Measurements from ENCODE around the gene CD300LG. TPM values are rescaled to one million over a fixed set of nuclear protein-coding genes. Genes with fewer than 3 reads are reported as not detected.
A peak's percentile ranks its signal among the peaks of the same experiment; 100 is the strongest.

The CD300LG gene
- total RNA-seq, 1 experiment from 2014 or later = not detected

DNA sequence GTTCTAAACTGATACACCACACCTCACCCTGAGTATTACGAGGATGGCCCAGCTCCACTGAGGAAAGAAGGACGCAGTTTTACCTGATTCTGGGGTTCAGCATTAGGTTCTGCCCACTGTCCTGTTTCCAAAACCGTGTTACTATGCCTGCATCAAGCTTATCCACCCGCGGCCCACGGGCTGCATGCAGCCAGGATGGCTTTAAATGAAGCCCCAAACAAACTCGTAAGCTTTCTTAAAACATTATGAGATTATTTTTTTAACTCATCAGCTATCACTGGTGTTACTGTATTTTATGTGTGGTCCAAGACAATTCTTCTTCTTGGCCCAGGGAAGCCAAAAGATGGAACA, 4.0 kb upstream of the CD300LG start:
- Mint-ChIP-seq H3K9me3 (ENCODE audit: unreplicated experiment) (no peaks in the 10 kb centered on the region), H3K36me3 (ENCODE audit: insufficient read depth, unreplicated experiment) (no peaks in the 10 kb centered on the region), H3K27me3 (ENCODE audit: insufficient read depth, unreplicated experiment) (peaks cover 7% of the 10 kb centered on the region), H3K27ac (ENCODE audit: unreplicated experiment) (no peak overlapping the region), H3K4me1 (ENCODE audit: low read depth, unreplicated experiment) (peaks cover 20% of the 10 kb centered on the region), H3K4me3 (ENCODE audit: unreplicated experiment) (peak overlapping the region; percentile 63)
- Histone ChIP-seq H3K36me3 (ENCODE audit: control insufficient read depth, insufficient read depth, low read length) (no peaks in the 10 kb centered on the region), H3K4me1 (peaks cover 13% of the 10 kb centered on the region; the same call in 1 of the 2 replicates), H3K27me3 (replicated peaks; ENCODE audit: control insufficient read depth, insufficient read depth, low read length) (no peaks in the 10 kb centered on the region), H3K4me3 (ENCODE audit: low read depth, low read length) (no peak overlapping the region), H3K9me3 (no peaks in the 10 kb centered on the region)
- ChIA-PET CTCF (no interaction called here), POLR2A (interaction anchor here (3.0 kb wide), 1 partner anchor 65 kb away, joined by 16 read pairs; the partner anchor contains the start of gene DUSP3)
- no TSS peak for BruUV-seq (replicated peaks)
- TF ChIP-seq, protein P1, sequence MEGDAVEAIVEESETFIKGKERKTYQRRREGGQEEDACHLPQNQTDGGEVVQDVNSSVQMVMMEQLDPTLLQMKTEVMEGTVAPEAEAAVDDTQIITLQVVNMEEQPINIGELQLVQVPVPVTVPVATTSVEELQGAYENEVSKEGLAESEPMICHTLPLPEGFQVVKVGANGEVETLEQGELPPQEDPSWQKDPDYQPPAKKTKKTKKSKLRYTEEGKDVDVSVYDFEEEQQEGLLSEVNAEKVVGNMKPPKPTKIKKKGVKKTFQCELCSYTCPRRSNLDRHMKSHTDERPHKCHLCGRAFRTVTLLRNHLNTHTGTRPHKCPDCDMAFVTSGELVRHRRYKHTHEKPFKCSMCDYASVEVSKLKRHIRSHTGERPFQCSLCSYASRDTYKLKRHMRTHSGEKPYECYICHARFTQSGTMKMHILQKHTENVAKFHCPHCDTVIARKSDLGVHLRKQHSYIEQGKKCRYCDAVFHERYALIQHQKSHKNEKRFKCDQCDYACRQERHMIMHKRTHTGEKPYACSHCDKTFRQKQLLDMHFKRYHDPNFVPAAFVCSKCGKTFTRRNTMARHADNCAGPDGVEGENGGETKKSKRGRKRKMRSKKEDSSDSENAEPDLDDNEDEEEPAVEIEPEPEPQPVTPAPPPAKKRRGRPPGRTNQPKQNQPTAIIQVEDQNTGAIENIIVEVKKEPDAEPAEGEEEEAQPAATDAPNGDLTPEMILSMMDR (IDR thresholded peaks at IDR 0.05; ENCODE audit: insufficient read depth in 1 of 2, low read depth in 1 of 2, low read length in 1 of 2, severe bottlenecking in 1 of 2, unreplicated experiment in 1 of 2) = no peak
- intact Hi-C loops (cut with micrococcal nuclease; ENCODE audit: unreplicated experiment) = no loop called here
- DNase-seq = no peak

DNA sequence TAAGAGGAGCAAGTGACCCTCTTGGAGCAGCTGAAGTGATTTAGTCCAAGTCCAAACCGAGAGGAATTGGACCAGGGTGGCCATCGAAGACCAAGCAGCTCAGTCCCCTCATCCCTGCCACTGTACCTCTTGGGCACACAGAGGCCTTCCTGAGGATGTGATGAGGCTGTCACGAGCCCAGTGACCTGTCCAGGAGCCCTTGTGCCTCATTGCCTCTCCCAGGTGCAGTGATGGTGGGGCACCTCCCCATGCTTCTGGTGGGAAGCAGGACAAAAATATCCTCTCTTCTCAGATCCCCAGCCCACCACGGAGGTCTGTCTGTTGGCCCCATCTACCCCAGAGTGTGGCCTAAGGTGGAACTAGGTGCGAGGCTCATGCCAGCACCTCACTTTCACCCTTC, 2.7 kb upstream of the CD300LG start:
- Mint-ChIP-seq H3K36me3 (ENCODE audit: insufficient read depth, unreplicated experiment) (no peaks in the 10 kb centered on the region), H3K27ac (ENCODE audit: unreplicated experiment) (no peak overlapping the region), H3K9me3 (ENCODE audit: unreplicated experiment) (no peaks in the 10 kb centered on the region), H3K4me1 (ENCODE audit: low read depth, unreplicated experiment) (peaks cover 18% of the 10 kb centered on the region), H3K27me3 (ENCODE audit: insufficient read depth, unreplicated experiment) (peaks cover 14% of the 10 kb centered on the region), H3K4me3 (ENCODE audit: unreplicated experiment) (no peak overlapping the region)
- CTCF ChIA-PET = no interaction called here
- POLR2A ChIA-PET = no interaction called here
- no TSS peak for BruUV-seq (replicated peaks)
- peak in 1 of 2 experiments; percentile 19 for DNase-seq
- Histone ChIP-seq H3K36me3 (ENCODE audit: control insufficient read depth, insufficient read depth, low read length) (no peaks in the 10 kb centered on the region), H3K9me3 (no peaks in the 10 kb centered on the region), H3K27me3 (replicated peaks; ENCODE audit: control insufficient read depth, insufficient read depth, low read length) (no peaks in the 10 kb centered on the region), H3K4me3 (ENCODE audit: low read depth, low read length) (no peak overlapping the region), H3K4me1 (peaks cover 13% of the 10 kb centered on the region; the same call in 1 of the 2 replicates)
- TF ChIP-seq, protein P1 (IDR thresholded peaks at IDR 0.05; ENCODE audit: insufficient read depth in 1 of 2, low read depth in 1 of 2, low read length in 1 of 2, severe bottlenecking in 1 of 2, unreplicated experiment in 1 of 2) = no peak
- intact Hi-C loops (cut with micrococcal nuclease; ENCODE audit: unreplicated experiment) = no loop called here

DNA sequence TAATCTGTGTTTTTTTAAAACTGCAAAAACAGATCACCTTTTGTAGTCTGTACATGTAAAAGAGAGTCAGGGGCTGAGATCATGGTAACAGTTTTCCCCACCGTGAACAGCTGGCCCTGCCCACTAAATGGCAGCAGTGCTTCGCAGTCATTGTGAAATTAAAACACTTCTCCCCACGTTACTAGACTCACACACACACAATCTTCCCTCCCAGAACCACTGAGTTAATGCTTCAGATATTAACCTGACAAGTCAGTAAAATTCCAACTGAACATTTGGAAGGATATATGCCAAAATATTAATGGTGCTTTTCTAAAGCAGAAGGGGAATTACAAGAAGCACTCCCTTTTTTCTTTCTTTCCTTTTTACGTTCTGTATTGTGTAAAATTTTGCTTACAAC, 1.2 kb upstream of the CD300LG start:
- no peaks in the 10 kb centered on the region for H3K9me3 ChIP-seq
- ChIA-PET POLR2A (interaction anchor here (0.7 to 1.0 kb wide), 2 partner anchors 67 to 221 kb away, joined by 3 to 20 read pairs; partner anchors contain the start of genes DUSP3 and LSM12), CTCF (interaction anchor here (0.6 to 1.9 kb wide), 18 partner anchors 10 to 240 kb away, joined by 3 to 19 read pairs (median 4); partner anchors contain the start of genes DUSP3 and MPP3)
- Mint-ChIP-seq H3K4me1 (ENCODE audit: low read depth, unreplicated experiment) (peaks cover 12% of the 10 kb centered on the region), H3K27me3 (ENCODE audit: insufficient read depth, unreplicated experiment) (peaks cover 12% of the 10 kb centered on the region), H3K27ac (ENCODE audit: unreplicated experiment) (no peak overlapping the region), H3K36me3 (ENCODE audit: insufficient read depth, unreplicated experiment) (peaks cover 8% of the 10 kb centered on the region), H3K4me3 (ENCODE audit: unreplicated experiment) (no peak overlapping the region), H3K9me3 (ENCODE audit: unreplicated experiment) (no peaks in the 10 kb centered on the region)
- H3K4me3 ChIP-seq (ENCODE audit: low read depth, low read length) = no peak overlapping the region
- H3K4me1 ChIP-seq = peaks cover 13% of the 10 kb centered on the region; the same call in 1 of the 2 replicates
- DNase-seq = no peak
- TF ChIP-seq, protein P1 (IDR thresholded peaks at IDR 0.05; ENCODE audit: insufficient read depth in 1 of 2, low read depth in 1 of 2, low read length in 1 of 2, severe bottlenecking in 1 of 2, unreplicated experiment in 1 of 2) = no peak
- H3K36me3 ChIP-seq (ENCODE audit: control insufficient read depth, insufficient read depth, low read length) = no peaks in the 10 kb centered on the region
- H3K27me3 ChIP-seq (replicated peaks; ENCODE audit: control insufficient read depth, insufficient read depth, low read length) = no peaks in the 10 kb centered on the region
- intact Hi-C loops (cut with micrococcal nuclease; ENCODE audit: unreplicated experiment) = loop anchor here (1.0 kb wide), 2 partner anchors 65 to 151 kb away; partner anchors contain the start of gene CFAP97D1
- BruUV-seq (replicated peaks) = no TSS peak

Data from Caco-2 (cell line).